PC-9 (cell line): ENCODE data around the gene ZNF512. TPM values are rescaled to one million over a fixed set of nuclear protein-coding genes. Genes with fewer than 3 reads are reported as not detected.

Source experiments
- BruUV-seq: library from RNA; stranded (reverse); fragments of 400-500 nt; replicated peaks from 2 replicates; lab custom pipeline; 2021; lab: Mats Ljungman, UMichigan
- CTCF ChIA-PET: fragments of 300-600 bp; sonication (Branson Sonifier 250); formaldehyde crosslinking; loops from one replicate; lab custom pipeline; 2022; ENCODE audit warnings: antibody characterized with exemption; lab: Charles Lee
- POLR2A ChIA-PET: fragments of 300-600 bp; sonication (Branson Sonifier 250); formaldehyde crosslinking; loops from one replicate; lab custom pipeline; 2022; ENCODE audit warnings: antibody characterized with exemption; ENCODE audit not compliant: unreplicated experiment; lab: Charles Lee
- DNase-seq, 2 experiments: peaks; one replicate each; pipeline versions ENCODE4 v3.0.0 to v3.0.0-alpha.2; 2015 to 2022; ENCODE audit warnings: mixed read lengths in 1 of 2
- H2AFZ ChIP-seq: fragments of 200-600 bp; sonication (generic); 2 replicates; pipeline ENCODE4 v1.8.1; 2017; ENCODE audit warnings: antibody characterized with exemption
- H3F3A ChIP-seq: fragments of 200-600 bp; sonication (generic); 2 replicates; pipeline ENCODE4 v1.8.1; 2017; ENCODE audit warnings: antibody characterized with exemption, mild to moderate bottlenecking, low read depth; ENCODE audit not compliant: insufficient read depth
- H3K27ac ChIP-seq: fragments of 200-600 bp; sonication (generic); 2 replicates; pipeline ENCODE4 v1.6.1; 2016; ENCODE audit warnings: mixed run types
- H3K27me3 ChIP-seq: fragments of 200-600 bp; sonication (generic); 2 replicates; pipeline ENCODE4 v1.6.1; 2016; ENCODE audit warnings: low read depth, mixed run types; ENCODE audit not compliant: insufficient read depth
- H3K36me3 ChIP-seq: fragments of 200-600 bp; sonication (generic); 2 replicates; pipeline ENCODE4 v1.6.1; 2016; ENCODE audit warnings: low read depth, mixed run types
- H3K4me1 ChIP-seq: fragments of 200-600 bp; sonication (generic); replicated peaks from 2 replicates; pipeline ENCODE4 v1.6.1; 2016; ENCODE audit warnings: mixed run types; ENCODE audit not compliant: insufficient read depth
- H3K4me2 ChIP-seq: fragments of 200-600 bp; sonication (generic); 2 replicates; pipeline ENCODE4 v1.6.1; 2017; ENCODE audit warnings: mixed run types
- H3K4me3 ChIP-seq: fragments of 200-600 bp; sonication (generic); 2 replicates; pipeline ENCODE4 v1.6.1; 2016; ENCODE audit warnings: mixed run types
- H3K79me2 ChIP-seq: fragments of 200-600 bp; sonication (generic); 2 replicates; pipeline ENCODE4 v1.6.1; 2017; ENCODE audit warnings: low read depth, mixed run types
- H3K9me2 ChIP-seq: fragments of 200-600 bp; sonication (generic); 2 replicates; pipeline ENCODE4 v1.8.1; 2017; ENCODE audit warnings: mild to moderate bottlenecking; ENCODE audit not compliant: insufficient read depth
- H3K9me3 ChIP-seq: fragments of 200-600 bp; sonication (generic); 2 replicates; pipeline ENCODE4 v1.8.1; 2016; ENCODE audit warnings: low read depth; ENCODE audit not compliant: insufficient read depth
- H4K20me1 ChIP-seq: fragments of 200-600 bp; sonication (generic); 2 replicates; pipeline ENCODE4 v1.8.1; 2017; ENCODE audit not compliant: insufficient read depth
- EZH2 ChIP-seq: fragments of 200-600 bp; sonication (generic); IDR thresholded peaks from 2 replicates; pipeline ENCODE4 v1.8.0; 2017; ENCODE audit warnings: antibody characterized with exemption, low read depth
- intact Hi-C: fragments of 100-400 bp; cut with micrococcal nuclease; formaldehyde crosslinking; loops from one replicate; pipeline ENCODE4 v1.10.0; 2022; ENCODE audit not compliant: unreplicated experiment
- total RNA-seq: library from RNA; stranded (reverse); gene quantifications from 2 replicates; pipeline ENCODE4 v1.2.3, GENCODE V29; 2021
- TF ChIP-seq, protein P1 (sequence below): fragments of 200-600 bp; sonication (generic); conservative IDR thresholded peaks from 2 replicates; pipeline ENCODE4 v1.6.1; 2017; ENCODE audit warnings: mixed run types, antibody characterized with exemption, mild to moderate bottlenecking, moderate library complexity

ZNF512 gene
- total RNA-seq, 1 experiment from 2014 or later: 40.6 TPM

DNA sequence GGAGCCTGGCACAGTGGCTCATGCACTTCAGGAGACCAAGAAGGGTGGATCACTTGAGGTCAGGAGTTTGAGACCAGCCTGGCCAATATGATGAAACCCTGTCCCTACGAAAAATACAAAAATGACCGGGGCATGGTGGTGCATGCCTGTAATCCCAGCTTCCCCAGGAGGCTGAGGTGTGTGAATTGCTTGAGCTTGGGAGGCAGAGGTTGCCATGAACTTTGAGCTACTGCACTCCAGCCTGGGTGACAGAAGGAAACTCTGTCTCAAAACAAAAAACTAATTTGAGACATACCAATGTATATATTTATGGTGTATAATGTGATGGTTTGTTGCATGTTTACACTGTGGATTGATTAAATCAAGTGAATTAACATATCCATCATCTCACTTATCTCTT is 21.8 kb upstream of the ZNF512 start:
- Histone ChIP-seq H3K4me1 (no peaks in the 10 kb centered on the region), H3K9me2 (no peaks in the 10 kb centered on the region), H3K4me2 (no peak overlapping the region), H2AFZ (no peak overlapping the region), H3F3A (no peaks in the 10 kb centered on the region; the same call in 1 of the 2 replicates), H3K27me3 (no peaks in the 10 kb centered on the region), H3K36me3 (no peaks in the 10 kb centered on the region), H4K20me1 (no peaks in the 10 kb centered on the region), H3K4me3 (no peak overlapping the region), H3K27ac (no peak overlapping the region), H3K9me3 (no peaks in the 10 kb centered on the region), H3K79me2 (no peaks in the 10 kb centered on the region)
- CTCF ChIA-PET: no interaction called here
- POLR2A ChIA-PET: no interaction called here
- DNase-seq: no peak
- no TSS peak for BruUV-seq
- intact Hi-C loops: no loop called here
- no peak for TF ChIP-seq EZH2
- TF ChIP-seq, protein P1, sequence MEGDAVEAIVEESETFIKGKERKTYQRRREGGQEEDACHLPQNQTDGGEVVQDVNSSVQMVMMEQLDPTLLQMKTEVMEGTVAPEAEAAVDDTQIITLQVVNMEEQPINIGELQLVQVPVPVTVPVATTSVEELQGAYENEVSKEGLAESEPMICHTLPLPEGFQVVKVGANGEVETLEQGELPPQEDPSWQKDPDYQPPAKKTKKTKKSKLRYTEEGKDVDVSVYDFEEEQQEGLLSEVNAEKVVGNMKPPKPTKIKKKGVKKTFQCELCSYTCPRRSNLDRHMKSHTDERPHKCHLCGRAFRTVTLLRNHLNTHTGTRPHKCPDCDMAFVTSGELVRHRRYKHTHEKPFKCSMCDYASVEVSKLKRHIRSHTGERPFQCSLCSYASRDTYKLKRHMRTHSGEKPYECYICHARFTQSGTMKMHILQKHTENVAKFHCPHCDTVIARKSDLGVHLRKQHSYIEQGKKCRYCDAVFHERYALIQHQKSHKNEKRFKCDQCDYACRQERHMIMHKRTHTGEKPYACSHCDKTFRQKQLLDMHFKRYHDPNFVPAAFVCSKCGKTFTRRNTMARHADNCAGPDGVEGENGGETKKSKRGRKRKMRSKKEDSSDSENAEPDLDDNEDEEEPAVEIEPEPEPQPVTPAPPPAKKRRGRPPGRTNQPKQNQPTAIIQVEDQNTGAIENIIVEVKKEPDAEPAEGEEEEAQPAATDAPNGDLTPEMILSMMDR: no peak

DNA sequence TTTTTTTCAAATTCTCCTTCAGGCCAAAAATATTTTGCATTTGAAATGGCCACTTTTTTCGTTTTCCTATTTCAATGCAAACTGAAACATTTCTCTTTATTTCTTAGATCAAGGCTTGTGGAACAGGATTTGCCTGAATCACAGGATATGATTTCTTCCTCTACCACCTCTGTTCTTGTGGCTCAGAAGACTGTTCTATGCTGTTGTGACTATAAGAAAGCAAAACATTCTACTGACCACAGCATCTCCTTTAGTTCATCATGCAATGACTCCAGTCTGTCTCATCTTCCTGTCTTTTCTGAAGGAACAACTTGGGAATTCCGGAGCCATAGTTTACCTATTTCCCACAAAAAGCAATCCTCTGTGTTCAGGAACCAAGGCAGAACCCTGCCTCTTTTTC is 16.2 kb upstream of the ZNF512 start:
- Histone ChIP-seq H3K79me2 (no peaks in the 10 kb centered on the region), H3K27me3 (no peaks in the 10 kb centered on the region), H4K20me1 (no peaks in the 10 kb centered on the region), H3K36me3 (no peaks in the 10 kb centered on the region), H3K9me3 (no peaks in the 10 kb centered on the region; the same call in 1 of the 2 replicates), H3K27ac (0 out of 2 replicates have a peak overlapping the region, but pooled peaks have one; percentile 5), H2AFZ (peak overlapping the region; percentile 44; the same call in 1 of the 2 replicates), H3K9me2 (no peaks in the 10 kb centered on the region), H3K4me3 (no peak overlapping the region), H3K4me2 (0 out of 2 replicates have a peak overlapping the region, but pooled peaks have one; percentile 23), H3K4me1 (peaks cover 10% of the 10 kb centered on the region; the same call in 1 of the 2 replicates), H3F3A (no peaks in the 10 kb centered on the region; the same call in 1 of the 2 replicates)
- no peak for TF ChIP-seq EZH2
- TF ChIP-seq, protein P1: no peak
- intact Hi-C loops: no loop called here
- ChIA-PET POLR2A (no interaction called here), CTCF (no interaction called here)
- no peak for DNase-seq
- no TSS peak for BruUV-seq

DNA sequence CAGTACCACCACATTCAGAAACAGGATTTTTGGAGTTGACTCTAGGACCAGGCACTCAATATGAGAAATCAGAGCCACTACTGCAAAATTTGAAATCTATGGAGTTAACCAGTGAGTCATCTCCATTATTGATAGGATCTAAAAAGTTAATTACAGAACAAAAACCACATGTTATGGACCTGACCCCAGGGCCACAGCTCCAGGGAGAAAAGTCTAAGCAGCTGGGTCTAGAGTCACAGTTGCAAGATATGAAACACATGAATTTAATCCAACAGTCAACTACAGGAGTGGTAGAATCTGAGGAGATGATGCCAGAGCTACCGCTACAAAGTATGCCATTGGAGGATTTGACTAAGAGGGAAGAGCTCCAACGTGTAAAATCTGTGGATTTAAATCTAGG is 13.4 kb upstream of the ZNF512 start:
- H3K36me3 ChIP-seq: no peaks in the 10 kb centered on the region
- ChIA-PET POLR2A (no interaction called here), CTCF (no interaction called here)
- DNase-seq: no peak
- peaks cover 10% of the 10 kb centered on the region; the same call in 1 of the 2 replicates for H3K4me1 ChIP-seq
- no peaks in the 10 kb centered on the region for H3K79me2 ChIP-seq
- no peak overlapping the region for H3K4me2 ChIP-seq
- no peaks in the 10 kb centered on the region; the same call in 1 of the 2 replicates for H3F3A ChIP-seq
- intact Hi-C loops: no loop called here
- no peak overlapping the region for H2AFZ ChIP-seq
- peaks cover 12% of the 10 kb centered on the region; the same call in 1 of the 2 replicates for H3K9me3 ChIP-seq
- H4K20me1 ChIP-seq: no peaks in the 10 kb centered on the region
- no peak overlapping the region for H3K27ac ChIP-seq
- H3K4me3 ChIP-seq: no peak overlapping the region
- H3K27me3 ChIP-seq: no peaks in the 10 kb centered on the region
- TF ChIP-seq, protein P1: no peak
- no peak for TF ChIP-seq EZH2
- BruUV-seq: no TSS peak
- H3K9me2 ChIP-seq: no peaks in the 10 kb centered on the region
